ENCODE results near the gene NLRP5. TPM values are rescaled to one million over a fixed set of nuclear protein-coding genes. Genes with fewer than 3 reads are reported as not detected.

The NLRP5 gene
- polyA plus RNA-seq, 3 donors: not detected

DNA sequence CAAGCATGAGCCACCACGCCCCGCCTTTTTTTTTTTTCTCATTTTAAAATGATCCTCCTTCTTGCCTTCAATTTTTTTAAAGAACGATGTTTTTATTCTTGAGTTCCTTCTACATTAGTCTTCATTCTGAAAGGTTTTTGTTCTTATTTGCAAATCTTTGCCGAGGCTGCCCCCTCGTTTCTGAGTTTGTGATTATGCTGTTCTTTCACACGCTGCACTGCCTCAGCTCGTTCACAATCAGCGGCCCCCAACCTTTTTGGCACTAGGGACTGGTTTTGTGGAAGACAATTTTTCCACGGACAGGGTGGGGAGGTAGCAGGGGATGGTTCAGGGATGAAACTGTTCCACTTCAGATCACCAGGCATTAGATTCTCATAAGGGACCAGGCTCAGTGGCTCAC, 107.9 kb downstream of the NLRP5 start:
- H3K27ac Mint-ChIP-seq: peak overlapping the region in 4 of 7 donors; percentile 8 to 42 (median 28)
- no peak overlapping the region for H3K9ac ChIP-seq (ENCODE audit: insufficient read depth, low read length, poor library complexity, severe bottlenecking)
- no peak overlapping the region for H3K4me3 ChIP-seq (replicated peaks in 1 of 3; ENCODE audit: low read depth in 2 of 3, low read length in 3 of 3)
- H3K4me1 ChIP-seq (ENCODE audit: control insufficient read depth in 1 of 2, insufficient read depth in 2 of 2, low read length in 2 of 2): no peaks in the 10 kb centered on the region
- no peak overlapping the region for H2AFZ ChIP-seq (ENCODE audit: insufficient read depth, low read depth, low read length, poor library complexity, severe bottlenecking)
- peaks cover 62 to 93% of the 10 kb centered on the region in 2 donors for H3K36me3 Mint-ChIP-seq
- H3K4me1 Mint-ChIP-seq: peaks cover 8% of the 10 kb centered on the region
- H3K79me2 ChIP-seq (ENCODE audit: insufficient read depth, low read length): peaks cover 87% of the 10 kb centered on the region
- WGBS (ENCODE audit: insufficient coverage): 90% methylated on average over 4 of the region's 9 CpGs
- H3K4me3 Mint-ChIP-seq: no peak overlapping the region
- peaks cover 92% of the 10 kb centered on the region for H4K20me1 ChIP-seq (ENCODE audit: insufficient read depth, low read length)
- H3K9me3 ChIP-seq (replicated peaks in 1 of 2; ENCODE audit: control insufficient read depth in 1 of 2, insufficient read depth in 1 of 2, low read length in 2 of 2): peaks cover 9 to 35% of the 10 kb centered on the region in 2 donors
- no peak for DNase-seq
- intact Hi-C loops (cut with micrococcal nuclease): no loop called here
- H3K9me3 Mint-ChIP-seq: peaks cover 8 to 44% (median 31%) of the 10 kb centered on the region in 7 donors
- H3K27me3 Mint-ChIP-seq (ENCODE audit: low read depth in 3 of 3): no peaks in the 10 kb centered on the region
- peaks cover 56 to 91% of the 10 kb centered on the region in 2 donors for H3K36me3 ChIP-seq (replicated peaks in 1 of 2; ENCODE audit: control insufficient read depth in 1 of 2, insufficient read depth in 2 of 2, low read length in 2 of 2)
- H3K4me2 ChIP-seq (replicated peaks; ENCODE audit: extremely low read depth, low read length, poor library complexity, severe bottlenecking): no peak overlapping the region
- TF ChIP-seq, protein P1, sequence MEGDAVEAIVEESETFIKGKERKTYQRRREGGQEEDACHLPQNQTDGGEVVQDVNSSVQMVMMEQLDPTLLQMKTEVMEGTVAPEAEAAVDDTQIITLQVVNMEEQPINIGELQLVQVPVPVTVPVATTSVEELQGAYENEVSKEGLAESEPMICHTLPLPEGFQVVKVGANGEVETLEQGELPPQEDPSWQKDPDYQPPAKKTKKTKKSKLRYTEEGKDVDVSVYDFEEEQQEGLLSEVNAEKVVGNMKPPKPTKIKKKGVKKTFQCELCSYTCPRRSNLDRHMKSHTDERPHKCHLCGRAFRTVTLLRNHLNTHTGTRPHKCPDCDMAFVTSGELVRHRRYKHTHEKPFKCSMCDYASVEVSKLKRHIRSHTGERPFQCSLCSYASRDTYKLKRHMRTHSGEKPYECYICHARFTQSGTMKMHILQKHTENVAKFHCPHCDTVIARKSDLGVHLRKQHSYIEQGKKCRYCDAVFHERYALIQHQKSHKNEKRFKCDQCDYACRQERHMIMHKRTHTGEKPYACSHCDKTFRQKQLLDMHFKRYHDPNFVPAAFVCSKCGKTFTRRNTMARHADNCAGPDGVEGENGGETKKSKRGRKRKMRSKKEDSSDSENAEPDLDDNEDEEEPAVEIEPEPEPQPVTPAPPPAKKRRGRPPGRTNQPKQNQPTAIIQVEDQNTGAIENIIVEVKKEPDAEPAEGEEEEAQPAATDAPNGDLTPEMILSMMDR (IDR thresholded peaks at IDR 0.05): no peak
- no peak overlapping the region for H3K27ac ChIP-seq (ENCODE audit: low read depth in 1 of 2, low read length in 2 of 2)
- H3K27me3 ChIP-seq (ENCODE audit: control insufficient read depth in 2 of 2, insufficient read depth in 2 of 2, low read length in 2 of 2): no peaks in the 10 kb centered on the region

DNA sequence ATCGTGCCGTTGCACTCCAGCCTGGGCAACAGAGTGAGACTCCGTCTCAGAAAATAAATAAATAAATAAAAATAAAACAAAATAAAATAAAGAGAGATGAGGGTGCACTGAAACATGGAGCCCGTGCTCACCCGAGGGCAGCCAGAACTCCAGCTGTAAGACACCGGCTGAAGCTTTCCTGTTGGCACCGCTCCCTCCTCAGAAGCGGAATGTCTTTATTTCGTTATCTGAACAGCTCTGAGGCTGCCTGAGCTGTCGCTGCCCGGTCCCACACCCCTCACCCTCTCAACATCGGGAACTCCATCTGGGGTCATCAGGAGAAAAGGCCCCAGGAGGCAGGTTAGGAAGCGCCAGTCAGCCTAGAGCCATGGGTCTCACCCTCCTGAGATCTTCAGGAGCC, 110.1 kb downstream of the NLRP5 start:
- no peak overlapping the region for H3K27ac ChIP-seq (ENCODE audit: low read depth in 1 of 2, low read length in 2 of 2)
- Mint-ChIP-seq H3K4me1 (peaks cover 3% of the 10 kb centered on the region), H3K4me3 (no peak overlapping the region), H3K9me3 (peaks cover 10 to 45% (median 34%) of the 10 kb centered on the region in 7 donors), H3K36me3 (peaks cover 60 to 93% of the 10 kb centered on the region in 2 donors), H3K27ac (no peak overlapping the region), H3K27me3 (ENCODE audit: low read depth in 3 of 3) (peaks cover 0 to 1% (median 0%) of the 10 kb centered on the region in 3 donors)
- H3K9ac ChIP-seq (ENCODE audit: insufficient read depth, low read length, poor library complexity, severe bottlenecking): no peak overlapping the region
- no peak overlapping the region for H3K4me3 ChIP-seq (replicated peaks in 1 of 3; ENCODE audit: low read depth in 2 of 3, low read length in 3 of 3)
- H3K79me2 ChIP-seq (ENCODE audit: insufficient read depth, low read length): peaks cover 88% of the 10 kb centered on the region
- H3K9me3 ChIP-seq (replicated peaks in 1 of 2; ENCODE audit: control insufficient read depth in 1 of 2, insufficient read depth in 1 of 2, low read length in 2 of 2): peaks cover 9 to 31% of the 10 kb centered on the region in 2 donors
- H4K20me1 ChIP-seq (ENCODE audit: insufficient read depth, low read length): peaks cover 92% of the 10 kb centered on the region
- TF ChIP-seq, protein P1 (IDR thresholded peaks at IDR 0.05): no peak
- H3K27me3 ChIP-seq (ENCODE audit: control insufficient read depth in 2 of 2, insufficient read depth in 2 of 2, low read length in 2 of 2): no peaks in the 10 kb centered on the region
- H3K4me1 ChIP-seq (ENCODE audit: control insufficient read depth in 1 of 2, insufficient read depth in 2 of 2, low read length in 2 of 2): no peaks in the 10 kb centered on the region
- WGBS (ENCODE audit: insufficient coverage): 98% methylated on average over 9 of the region's 13 CpGs
- no peak overlapping the region for H3K4me2 ChIP-seq (replicated peaks; ENCODE audit: extremely low read depth, low read length, poor library complexity, severe bottlenecking)
- H3K36me3 ChIP-seq (replicated peaks in 1 of 2; ENCODE audit: control insufficient read depth in 1 of 2, insufficient read depth in 2 of 2, low read length in 2 of 2): peaks cover 65 to 91% of the 10 kb centered on the region in 2 donors
- no peak overlapping the region for H2AFZ ChIP-seq (ENCODE audit: insufficient read depth, low read depth, low read length, poor library complexity, severe bottlenecking)
- no peak for DNase-seq
- intact Hi-C loops (cut with micrococcal nuclease): no loop called here

Measured in CD14-positive monocyte (primary cell).